NK-92 treated with Interleukin-12 subunit alpha and Interleukin-12 subunit beta, amount 100 ng/mL, for 24 hours (cell line): ENCODE measurements around the gene NEU4.

Experiments
- DNase-seq: peaks from one replicate; lab custom pipeline; 2025; lab: John Stamatoyannopoulos, UW

Gene NEU4

DNA sequence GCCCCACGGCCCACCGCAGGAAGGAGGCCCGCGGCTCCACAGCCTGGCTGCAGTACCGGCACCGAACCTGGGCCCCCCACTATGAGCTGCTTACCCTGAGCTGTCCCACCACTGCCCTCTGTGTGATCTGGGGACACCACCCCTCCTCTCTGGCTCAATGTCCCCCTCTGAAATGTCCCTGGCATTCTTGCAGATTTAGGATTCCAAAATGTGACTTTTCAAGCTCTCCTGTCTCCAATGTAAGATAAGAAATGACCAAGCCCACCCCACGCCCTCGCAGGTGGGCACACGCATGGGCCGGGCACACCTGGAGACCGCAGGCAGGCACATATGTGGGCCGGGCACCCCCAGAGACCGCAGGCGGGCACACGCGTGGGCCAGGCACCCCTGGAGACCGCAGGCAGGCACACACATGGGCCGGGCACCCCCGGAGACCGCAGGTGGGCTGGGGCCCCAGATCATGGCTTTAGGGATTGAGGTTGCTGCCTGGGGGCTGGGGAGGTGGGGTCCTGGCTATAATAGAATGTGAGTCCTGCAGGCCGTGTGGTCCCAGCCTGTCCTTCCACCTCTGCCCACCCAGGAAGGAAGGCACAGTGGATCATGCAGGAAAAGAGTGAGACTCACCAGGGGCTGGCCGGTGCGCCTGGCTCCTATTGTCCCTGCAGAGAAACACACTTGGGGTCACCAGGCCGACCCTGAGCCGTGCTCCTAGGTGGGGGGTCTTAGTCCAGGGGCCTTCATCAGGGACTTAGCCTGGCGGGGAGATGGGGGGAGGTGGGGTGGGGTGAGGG is 42.5 kb downstream of the NEU4 start:
- DNase-seq = no peak

DNA sequence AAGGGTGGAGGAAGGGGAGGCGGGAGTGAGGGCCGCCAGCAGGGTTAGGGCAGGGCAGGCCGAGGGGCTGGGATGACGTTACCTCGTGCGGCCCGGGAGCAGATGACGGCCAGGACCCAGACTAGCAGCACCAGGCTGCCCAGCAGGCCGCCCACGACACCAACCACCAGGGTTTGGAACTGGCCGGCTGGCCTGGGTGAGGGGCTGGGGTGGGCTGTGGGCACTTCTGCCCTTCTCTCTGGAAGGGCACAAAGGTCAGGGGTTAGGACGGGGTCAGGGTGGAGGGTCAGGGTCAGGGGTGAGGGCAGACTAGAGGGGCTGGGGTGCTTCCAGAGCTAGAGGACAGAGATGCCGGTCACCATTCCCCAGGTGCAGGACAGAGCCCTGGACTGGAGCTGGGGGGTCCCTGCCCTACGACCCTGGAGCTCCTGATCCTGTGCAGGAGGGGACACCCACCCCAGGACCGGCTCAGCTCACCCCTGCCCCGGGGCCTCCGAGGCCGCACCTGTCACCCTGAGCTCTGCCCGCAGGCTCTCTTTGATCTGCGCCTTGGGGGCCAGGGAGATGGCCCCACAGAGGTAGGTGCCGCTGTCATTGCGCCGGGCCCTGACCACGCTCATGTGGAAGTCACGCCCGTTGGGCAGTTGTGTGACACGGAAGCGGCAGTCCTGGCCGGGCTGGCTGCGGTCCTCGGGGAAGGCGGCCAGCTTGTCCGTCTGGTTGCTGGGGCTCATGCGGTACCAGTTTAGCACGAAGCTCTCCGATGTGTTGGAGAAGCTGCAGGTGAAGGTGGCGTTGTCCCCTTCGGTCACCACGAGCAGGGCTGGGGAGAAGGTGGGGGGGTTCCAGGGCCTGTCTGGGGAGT is 43.4 kb downstream of the NEU4 start:
- DNase-seq = no peak

DNA sequence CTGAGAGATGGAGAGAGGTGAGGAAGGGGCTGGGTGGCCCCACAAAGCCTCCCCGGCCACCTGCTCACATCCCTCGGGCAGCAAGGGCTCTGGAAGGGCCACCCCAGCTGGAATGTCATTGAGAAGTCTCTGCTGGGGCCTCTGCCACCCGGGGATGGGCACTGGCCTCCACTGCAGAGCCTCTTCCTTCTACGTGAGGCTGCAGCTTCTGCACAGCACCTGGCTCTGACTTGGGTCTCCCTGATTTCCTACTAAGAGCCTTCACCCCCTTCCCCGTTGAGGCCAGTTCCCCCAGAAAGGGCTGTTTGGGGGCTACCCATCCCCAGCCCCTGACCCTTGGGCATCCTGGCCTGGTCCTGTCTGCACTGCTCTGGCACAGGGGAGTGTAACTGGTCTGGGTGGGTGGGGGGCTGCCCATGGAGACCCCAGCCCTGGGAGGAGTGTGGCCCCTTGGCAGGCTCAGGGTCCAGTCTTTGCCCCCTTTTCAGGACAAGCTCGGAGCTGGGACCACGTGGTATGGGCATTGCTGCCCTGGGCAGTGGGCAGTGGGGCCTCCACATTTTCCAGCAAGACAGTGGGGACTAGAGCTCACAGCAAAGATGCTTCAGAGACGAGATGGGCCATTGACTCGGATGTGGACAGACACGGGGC is 44.1 kb downstream of the NEU4 start:
- DNase-seq = no peak

DNA sequence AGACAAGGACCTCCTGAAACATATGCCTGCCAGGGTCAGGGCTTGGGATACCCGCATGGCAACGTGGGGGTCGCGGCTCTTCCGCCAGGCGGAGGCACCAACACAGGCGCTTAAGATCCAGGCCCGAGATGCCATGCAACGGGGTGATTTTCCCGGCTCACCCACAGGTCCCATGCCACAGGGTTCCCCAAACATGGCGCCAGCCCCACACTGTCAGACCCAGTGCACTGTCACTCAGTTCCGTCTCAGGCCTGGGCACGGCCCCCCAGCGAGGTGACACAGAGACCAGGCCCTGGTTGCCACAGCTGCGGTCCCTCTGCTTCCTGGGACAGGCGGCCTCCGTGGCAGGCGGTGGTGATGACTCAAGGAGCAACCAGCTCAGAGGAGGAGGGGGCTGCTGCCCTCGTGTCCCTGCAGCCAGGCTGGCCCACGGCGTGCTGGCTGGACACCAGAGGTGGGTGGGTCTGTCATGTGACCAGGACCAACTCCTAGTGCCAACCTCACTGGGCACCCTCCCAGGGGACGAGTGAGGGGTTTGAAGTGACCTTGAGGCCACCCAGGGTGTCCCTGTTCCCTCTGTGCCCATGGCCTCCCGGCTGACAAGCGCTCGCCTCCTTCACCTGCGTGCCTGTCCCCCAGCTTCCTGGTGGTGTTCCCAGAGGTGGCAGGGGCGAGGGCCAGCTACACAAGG is 44.8 kb downstream of the NEU4 start:
- DNase-seq = no peak

DNA sequence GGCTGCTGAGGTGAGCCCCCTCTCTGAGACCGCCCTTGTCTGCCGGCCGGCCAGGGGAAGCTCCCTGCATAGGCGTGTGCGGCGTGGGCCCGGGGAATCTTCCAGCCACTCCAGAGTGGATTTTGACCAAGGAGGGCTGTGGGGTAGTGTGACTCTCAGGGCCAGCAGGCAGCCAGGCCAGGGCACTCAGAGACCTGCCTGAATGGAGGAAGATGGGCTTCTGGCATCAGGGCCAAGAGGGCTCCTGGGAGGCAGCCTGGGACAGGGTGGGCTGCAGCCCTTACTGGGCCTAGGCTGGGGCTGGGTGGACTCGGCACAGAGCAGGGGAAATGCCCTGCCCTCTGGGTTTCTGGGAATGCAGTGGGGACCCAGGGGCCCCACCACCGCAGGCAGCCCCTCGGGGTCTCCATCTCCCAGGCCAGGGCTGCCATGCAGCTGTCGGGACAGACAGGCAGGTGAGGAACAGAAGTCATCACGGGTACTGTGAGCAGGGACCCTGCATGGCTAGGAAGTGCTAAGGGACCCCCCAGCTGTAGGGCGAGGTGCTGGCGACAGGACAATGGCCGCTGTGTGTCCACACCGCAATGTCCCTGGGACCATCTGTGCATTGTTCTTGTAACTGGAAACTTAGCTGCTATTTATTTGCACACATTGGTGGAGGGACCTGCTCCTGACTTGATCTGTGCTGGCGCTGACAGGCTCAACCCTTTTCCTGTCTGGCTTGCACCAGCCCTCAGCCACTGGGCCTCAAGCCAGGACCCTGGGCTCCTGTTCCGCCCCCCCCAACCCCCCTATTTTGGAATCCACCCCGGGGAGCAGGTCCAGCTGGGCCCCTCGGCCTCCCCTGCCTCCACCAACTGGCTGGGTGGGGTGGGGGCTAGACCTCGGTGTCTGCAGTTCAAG is 45.6 kb downstream of the NEU4 start:
- DNase-seq = no peak

DNA sequence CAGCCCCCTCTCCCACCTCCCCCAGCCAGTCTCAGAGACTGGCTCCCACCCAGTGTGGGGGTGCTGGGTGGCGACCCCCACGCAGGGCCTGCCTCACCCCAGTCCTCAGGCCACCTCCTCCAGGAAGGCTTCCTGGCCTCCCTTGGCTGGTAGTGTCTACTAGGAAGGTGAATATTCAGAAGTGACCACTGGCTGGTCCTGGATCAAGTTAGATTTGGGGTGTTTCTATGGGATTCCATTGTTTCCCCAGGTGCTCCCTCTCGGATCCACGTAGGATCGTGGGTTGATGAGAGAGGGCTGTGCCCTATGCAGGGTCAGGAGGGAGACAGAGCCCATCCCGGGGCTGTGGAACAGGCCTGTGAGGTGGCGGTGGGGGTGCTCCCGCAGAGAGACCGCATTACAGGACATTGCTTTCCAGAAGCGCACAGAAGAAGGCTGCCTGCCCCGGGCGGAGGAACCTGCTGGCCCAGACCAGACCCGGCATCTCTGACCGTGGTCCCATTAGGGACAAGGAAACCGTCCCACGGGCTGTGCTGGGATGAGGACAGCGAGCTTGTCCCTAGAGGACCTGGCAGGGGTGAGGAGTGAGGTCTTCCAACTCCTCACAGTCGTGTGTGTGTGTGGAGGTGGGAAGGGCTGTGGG is 46.4 kb downstream of the NEU4 start:
- no peak for DNase-seq

DNA sequence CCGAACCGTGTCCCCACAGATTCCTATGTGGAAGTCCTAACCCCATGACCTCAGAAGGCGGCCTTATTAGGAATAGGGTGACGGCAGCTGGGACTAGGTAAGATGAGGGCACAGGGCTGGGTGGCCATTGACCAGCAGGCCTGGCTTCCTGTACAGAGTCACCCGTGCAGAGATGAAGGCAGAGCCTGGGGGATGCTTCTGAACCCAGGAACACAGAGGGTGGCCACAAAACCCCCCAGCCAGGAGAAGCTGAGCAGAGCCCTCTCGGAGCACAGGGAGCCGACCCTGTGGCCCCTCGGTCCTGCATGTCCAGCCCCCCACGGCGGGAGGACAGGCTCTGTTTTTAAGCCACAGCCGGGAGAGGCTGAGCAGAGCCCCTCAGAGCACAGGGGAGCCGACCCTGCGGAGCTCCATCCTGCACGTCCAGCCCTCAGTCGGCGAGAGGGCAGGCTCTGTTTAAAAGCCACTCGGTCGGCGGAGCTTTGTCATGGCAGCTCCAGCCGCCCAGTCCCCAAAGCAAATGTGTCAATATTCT is 47.0 kb downstream of the NEU4 start:
- DNase-seq = no peak

DNA sequence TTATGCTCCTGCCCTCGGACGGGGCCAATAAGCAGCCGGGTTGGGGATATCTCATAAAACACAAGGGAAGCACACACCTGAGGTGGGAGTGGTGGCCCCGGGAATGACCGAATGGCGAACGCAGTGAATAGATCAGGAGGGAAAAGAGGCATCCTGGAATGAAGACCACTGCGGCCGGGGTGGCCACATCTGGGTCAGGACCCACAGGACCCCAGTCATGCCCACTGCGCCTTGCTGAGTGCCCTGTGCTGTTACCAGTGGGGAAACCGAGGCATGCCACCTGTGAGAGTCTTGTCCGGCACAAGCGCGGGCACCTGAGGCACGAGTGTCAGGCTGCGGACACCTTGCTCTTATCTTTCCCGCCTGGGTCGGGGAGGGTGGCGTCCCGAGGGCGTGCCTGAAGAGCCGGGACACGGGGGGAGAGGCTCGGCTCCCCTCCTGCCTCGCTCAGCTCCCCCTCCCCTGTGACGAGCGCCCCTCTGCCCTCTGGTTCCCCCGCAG is 48.1 kb downstream of the NEU4 start:
- no peak for DNase-seq

DNA sequence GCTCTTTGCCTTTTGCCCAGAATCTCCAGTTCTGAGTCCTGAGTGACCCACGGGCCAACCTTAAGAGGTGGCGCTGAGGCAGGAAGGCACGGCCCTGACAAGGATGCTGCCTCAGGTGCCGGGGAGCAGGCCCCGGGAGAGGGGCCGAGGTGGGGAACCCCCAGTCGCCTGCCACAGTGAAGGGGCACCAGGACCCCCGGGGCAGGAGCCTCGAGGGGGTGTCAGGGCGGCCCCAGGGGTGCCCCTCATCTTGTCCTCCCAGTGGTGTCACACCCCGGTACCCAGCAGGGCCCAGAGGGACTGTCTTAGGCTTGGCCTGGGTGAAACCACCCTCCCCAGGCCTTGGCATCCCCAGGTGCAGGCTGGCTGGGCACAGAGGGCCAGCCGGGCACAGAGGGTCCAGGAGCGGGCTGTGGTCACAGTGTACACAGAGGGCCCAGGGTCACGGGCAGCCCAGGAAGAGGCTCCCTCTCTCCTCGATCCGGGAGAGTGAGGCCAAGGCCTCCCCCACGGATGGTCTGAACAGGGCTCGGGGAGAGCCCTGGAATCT is 48.7 kb downstream of the NEU4 start:
- DNase-seq = no peak

DNA sequence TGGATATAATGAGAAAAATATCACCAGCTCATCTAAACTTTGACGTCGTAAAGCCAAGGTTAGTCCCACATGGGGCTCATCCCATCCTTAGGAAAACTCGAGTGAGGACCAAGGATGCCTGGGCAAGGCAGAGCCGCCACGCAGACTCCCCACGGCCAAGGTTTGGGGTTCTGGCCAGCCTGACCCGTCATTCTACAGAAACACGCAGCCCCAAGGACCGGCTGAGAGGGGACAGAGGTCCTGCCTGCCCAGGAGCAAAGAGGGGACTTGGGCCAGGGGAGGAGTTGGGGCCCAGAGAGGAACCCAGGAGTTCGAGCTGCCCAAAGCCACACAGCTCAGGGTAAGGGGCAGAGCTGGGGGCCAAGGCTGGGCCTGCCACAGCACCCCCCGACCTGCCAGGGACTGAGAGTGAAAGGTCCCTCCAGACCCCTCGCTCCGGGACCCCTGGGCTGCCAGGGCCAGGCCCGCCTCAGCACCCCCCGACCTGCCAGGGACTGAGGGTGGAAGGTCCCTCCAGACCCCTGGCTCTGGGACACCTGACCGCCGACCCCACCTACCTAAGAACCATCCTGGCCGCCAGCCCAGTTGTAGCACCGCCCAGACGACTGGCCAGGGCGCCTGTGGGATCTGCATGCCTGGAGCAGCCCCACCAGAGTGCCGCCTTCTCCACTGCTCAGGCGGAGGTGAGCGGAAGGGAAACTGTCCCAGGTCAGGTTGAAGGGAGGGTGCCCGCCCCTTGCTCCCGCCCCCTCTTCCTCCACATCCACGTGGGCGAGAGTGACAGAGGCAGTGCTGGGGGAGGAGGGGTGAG is 49.4 kb downstream of the NEU4 start, which contains the start of gene PDCD1:
PDCD1 (minus strand) TSS at position 689 of the 811 bp plus-strand sequence; CDS start at position 633, 56 bp downstream.
- DNase-seq = no peak

DNA sequence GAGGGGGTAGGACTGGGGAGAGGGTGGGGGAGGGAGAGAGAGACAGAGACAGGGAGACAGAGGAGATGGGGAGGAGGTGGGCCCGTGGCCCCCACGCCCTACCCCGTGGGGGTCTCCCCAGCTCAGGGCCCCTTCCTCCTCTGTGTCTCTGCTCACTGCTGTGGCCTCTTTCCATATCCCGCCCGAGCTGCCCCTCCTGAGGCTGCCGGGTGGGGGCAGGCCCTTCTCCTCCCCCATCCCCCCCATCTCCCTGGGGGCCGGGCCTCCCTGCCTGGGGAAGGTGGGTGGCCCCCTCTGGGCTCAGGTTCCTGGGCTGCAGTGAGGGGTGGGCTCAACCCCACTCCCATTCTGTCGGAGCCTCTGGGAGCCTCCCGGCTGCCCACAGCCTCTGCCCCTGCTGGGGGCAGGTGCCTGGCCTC is 50.0 kb downstream of the NEU4 start:
- no peak for DNase-seq

DNA sequence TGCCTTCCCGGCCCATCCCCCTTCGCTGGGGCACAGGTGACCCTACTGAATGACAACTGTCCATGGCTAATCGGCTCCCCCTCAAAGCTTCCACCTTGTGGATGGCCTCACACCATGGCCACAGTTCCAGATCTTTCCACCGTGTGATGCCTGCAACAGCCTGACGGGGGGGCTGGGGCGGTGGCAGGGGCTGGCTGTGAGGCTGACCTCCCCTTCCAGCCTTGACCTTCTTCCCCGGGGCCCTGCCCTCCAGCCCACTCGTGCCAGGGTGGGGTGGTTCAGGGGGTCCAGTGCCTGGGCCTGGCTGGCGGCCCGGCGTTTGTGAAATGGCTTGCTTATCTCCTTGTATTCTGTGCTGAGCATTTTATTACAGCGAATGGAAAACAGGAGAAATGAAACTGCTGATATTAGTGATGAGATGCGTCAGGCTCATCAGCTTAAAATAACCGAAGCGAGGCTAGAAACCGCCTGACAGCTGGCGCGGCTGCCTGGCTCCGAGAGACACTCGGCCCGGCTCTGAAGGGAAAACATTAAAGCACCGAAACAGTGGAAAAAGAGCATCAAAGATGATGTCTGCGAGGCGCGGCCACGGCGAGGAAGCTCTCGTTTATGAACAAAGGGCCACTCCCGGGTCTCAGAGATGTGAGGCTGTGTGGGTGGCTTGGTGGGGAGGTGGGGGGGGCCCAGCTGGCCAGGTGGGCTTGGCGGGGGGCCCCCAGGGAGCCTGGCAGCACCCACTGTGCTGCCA is 50.6 kb downstream of the NEU4 start:
- no peak for DNase-seq

DNA sequence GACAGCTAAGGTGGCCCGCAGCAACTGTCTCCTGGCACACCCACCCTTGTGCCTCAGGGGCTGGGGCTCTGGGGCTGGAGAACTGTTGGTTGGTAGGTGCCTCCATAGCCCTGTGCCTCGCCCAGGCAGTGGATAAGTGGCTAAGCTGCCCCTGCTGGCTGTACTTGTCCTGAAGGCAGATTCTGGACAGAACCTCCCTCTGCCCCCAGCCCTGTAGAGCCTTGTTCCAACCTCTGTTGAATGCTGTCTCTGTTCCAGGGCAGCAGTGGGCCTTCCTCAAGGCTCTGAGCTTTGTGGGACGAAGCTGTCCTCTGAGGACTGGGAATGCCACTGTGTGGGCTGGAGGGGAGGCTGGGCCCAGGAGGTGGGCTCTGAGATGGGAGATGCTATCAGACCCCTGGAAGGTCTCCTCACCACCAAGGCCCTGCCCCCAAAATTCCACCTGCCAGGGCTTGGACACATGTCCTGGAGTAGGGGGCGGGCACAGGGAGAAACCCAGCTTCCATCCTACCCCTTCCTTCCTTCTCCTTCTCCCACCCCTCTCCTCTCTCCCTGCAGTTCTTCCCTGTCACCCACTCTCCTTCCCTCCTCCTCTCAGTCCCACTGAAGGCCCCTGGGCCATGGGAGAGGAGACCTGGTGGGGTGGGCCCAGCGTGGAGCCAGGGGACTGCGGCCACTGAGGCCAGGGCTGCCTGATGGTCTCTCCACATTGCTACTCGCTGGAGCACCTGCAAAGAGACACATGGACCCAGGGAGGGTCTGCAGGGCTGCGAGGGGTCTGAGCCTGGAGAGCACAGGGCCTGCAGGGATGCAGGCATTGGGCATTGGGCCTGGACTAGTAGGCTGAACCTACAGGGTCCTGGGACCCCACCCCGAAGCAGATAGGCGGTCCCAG is 51.4 kb downstream of the NEU4 start:
- DNase-seq = no peak

DNA sequence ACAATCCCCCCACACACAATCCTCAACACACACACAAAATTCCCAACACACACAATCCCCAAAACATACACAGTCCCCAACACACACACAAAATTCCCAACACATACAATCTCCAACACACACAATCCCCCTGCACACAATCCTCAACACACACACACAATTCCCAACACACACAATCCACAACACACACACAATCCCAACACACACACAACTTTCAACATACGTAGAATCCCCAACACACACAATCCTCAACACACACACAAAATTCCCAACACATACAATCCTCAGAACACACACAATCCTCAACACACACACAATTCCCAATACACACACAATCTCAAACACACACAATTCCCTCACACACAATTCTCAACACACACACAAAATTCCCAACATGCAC is 52.3 kb downstream of the NEU4 start:
- DNase-seq = no peak

DNA sequence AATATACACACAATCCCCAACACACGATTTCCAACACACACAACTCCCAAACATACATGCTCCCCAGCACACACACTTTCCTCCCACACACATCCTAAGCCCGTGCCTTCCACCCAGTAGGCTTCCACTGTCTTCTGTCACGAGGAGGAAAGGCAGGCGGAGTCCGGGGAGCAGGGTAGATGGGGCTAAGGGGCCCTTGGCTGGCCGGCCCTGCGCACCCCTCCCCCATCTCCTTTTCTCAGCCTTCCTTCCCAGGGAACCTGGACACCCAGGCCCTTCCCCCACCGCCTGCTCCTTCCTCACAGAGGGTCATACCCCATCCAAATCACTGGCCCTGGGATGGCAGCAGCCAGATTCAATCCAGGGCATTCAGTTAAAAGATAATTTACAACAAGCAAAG is 53.1 kb downstream of the NEU4 start:
- no peak for DNase-seq

DNA sequence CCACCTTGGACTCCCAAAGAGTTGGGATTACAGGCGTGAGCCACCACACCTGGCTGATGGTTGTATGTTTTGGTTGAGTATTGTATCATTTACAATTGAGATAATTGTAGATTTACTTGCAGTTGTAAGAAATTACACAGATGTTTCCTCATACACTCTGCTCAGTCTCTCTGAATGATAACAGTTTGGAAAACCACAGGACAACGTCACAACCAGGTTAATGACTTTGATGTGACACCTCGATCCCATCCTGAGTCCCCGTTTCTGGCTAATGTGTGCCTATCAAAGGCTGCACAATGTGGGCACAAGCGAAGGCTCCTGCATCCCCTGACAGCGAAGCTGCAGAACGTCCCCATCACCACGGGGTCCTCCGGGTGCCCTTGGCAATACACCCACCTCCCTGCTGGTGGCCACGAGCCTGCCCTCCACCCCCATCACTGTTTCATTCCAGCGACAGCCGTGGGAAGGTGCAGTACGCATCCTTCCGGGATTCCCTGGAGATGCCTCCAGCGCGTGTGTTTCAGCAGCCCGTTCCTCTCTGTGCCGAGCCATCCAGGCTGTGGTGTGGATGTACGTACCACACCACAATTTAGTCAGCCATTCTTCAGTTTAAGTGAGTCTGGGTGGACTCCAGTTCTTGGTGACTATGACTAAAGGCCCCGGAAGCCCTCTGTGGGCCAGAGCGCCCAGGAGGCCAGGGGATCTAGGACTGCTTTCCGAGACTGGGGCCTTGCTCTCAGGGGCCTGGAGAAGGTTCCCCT is 54.0 kb downstream of the NEU4 start:
- DNase-seq = no peak
